Measurements from ENCODE around the gene MAPK8. TPM values are rescaled to one million over a fixed set of nuclear protein-coding genes. Genes with fewer than 3 reads are reported as not detected.

MAPK8 gene
- total RNA-seq, 4 donors from 2014 or later = 35.3 to 61.9 (median 42.5) TPM

DNA sequence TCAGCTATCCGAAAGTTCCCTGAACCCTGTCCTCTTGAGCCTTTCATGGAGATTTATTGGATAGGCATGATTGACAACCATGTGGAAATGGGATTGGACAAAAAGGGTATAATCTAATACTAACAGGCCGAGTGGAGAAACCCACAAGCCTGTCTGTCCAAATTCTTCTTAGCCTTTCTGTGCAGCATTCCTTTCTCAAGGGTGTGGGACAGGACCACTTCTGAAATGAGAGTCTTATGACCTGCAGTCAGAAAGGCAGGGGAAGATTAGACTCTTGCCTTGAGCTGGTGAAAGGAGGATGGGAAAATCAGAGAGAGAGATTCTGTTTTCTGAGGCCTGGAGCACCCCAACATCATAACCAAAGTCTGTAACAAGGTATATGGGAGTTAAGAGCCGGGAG, 85.5 kb downstream of the MAPK8 start:
- 94% methylated on average over 3 of the region's 3 CpGs for WGBS
- Histone ChIP-seq H3K27ac (no peak overlapping the region), H3K4me1 (peaks cover 15% of the 10 kb centered on the region), H3K9me3 (no peaks in the 10 kb centered on the region), H3K27me3 (no peaks in the 10 kb centered on the region), H3K4me3 (no peak overlapping the region), H3K36me3 (no peaks in the 10 kb centered on the region)
- TF ChIP-seq, protein P1, sequence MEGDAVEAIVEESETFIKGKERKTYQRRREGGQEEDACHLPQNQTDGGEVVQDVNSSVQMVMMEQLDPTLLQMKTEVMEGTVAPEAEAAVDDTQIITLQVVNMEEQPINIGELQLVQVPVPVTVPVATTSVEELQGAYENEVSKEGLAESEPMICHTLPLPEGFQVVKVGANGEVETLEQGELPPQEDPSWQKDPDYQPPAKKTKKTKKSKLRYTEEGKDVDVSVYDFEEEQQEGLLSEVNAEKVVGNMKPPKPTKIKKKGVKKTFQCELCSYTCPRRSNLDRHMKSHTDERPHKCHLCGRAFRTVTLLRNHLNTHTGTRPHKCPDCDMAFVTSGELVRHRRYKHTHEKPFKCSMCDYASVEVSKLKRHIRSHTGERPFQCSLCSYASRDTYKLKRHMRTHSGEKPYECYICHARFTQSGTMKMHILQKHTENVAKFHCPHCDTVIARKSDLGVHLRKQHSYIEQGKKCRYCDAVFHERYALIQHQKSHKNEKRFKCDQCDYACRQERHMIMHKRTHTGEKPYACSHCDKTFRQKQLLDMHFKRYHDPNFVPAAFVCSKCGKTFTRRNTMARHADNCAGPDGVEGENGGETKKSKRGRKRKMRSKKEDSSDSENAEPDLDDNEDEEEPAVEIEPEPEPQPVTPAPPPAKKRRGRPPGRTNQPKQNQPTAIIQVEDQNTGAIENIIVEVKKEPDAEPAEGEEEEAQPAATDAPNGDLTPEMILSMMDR (IDR thresholded peaks at IDR 0.05) = no peak
- TF ChIP-seq POLR2AphosphoS5 (IDR thresholded peaks at IDR 0.05) (no peak), EP300 (IDR thresholded peaks at IDR 0.05) (no peak), POLR2A (IDR thresholded peaks at IDR 0.05) (no peak)
- DNase-seq (ENCODE audit: low spot score in 2 of 2) = no peak

DNA sequence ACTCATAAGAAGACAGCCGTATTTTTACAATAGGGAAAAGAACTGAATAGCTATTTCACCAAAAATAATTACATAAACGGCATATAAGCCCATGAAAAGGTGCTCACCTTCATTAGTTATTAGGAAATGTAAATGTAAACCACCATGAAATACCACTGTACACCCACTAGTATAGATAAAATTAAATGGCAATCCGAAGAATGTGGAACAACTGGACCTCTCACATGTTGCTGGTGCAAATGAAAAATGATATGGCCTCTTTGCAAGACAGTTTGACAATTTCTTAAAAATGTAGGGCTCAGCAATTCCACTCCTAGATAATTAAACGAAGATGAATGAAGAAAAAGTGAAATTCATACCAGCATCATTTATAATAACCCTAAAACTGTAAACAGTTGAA, 91.8 kb downstream of the MAPK8 start:
- Histone ChIP-seq H3K27ac (no peak overlapping the region), H3K4me1 (no peaks in the 10 kb centered on the region), H3K4me3 (no peak overlapping the region), H3K9me3 (no peaks in the 10 kb centered on the region), H3K36me3 (no peaks in the 10 kb centered on the region), H3K27me3 (no peaks in the 10 kb centered on the region)
- DNase-seq (ENCODE audit: low spot score in 2 of 2) = no peak
- 85% methylated on average over 4 of the region's 4 CpGs for WGBS
- TF ChIP-seq POLR2A (IDR thresholded peaks at IDR 0.05) (no peak), EP300 (IDR thresholded peaks at IDR 0.05) (no peak), POLR2AphosphoS5 (IDR thresholded peaks at IDR 0.05) (no peak)
- TF ChIP-seq, protein P1 (IDR thresholded peaks at IDR 0.05) = no peak

DNA sequence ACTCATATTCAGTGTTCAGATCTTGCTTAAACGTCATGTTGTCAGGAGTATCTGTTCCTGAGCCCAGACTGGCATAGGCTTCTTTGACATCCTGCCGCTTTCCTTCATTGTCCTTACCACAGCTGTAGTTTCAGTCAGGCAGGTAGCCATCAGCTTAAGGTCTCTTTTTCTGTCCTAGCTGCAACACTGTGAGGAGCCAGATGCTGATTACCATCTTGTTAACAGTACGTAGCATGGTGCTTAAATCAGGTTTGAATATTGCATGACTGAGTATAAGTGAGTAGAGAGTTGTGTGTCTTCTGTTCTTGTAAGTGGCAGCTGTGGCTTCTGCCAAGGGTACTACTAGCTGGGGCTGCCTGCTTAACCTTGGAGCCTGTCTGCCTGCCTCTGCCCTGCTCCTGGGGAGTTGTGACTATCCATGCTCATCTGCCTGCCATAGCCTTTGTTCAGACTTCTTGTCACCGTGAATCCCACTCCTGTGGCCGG, 92.6 kb downstream of the MAPK8 start:
- H3K9me3 ChIP-seq = no peaks in the 10 kb centered on the region
- no peaks in the 10 kb centered on the region for H3K4me1 ChIP-seq
- DNase-seq (ENCODE audit: low spot score in 2 of 2) = no peak
- no peaks in the 10 kb centered on the region for H3K27me3 ChIP-seq
- WGBS = 77% methylated on average over 5 of the region's 5 CpGs
- no peak overlapping the region for H3K27ac ChIP-seq
- H3K36me3 ChIP-seq = no peaks in the 10 kb centered on the region
- no peak overlapping the region for H3K4me3 ChIP-seq
- TF ChIP-seq EP300 (IDR thresholded peaks at IDR 0.05) = no peak
- TF ChIP-seq POLR2A (IDR thresholded peaks at IDR 0.05) = no peak
- TF ChIP-seq, protein P1 (IDR thresholded peaks at IDR 0.05) = no peak
- no peak for TF ChIP-seq POLR2AphosphoS5 (IDR thresholded peaks at IDR 0.05)

DNA sequence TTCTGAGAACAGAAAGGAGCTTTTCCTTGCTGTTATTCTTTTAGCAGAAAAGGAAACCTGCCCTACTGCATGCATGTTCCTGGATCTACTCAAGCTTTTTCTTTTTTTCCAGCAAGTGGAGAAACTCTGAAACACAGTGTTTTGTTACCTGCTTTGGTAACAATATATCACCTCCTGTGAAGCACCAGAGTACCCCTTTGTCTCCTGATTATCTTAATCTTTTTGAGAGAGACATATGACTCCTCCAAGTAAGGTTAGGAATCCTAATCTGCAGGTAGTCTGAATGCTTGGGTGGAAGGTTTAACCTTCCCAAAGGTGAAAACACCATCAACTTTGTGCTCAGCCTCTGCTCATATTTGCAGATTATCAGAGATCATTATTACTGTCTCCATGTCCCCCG, 93.1 kb downstream of the MAPK8 start:
- H3K4me3 ChIP-seq = no peak overlapping the region
- TF ChIP-seq POLR2AphosphoS5 (IDR thresholded peaks at IDR 0.05) = no peak
- no peak for TF ChIP-seq EP300 (IDR thresholded peaks at IDR 0.05)
- TF ChIP-seq, protein P1 (IDR thresholded peaks at IDR 0.05) = no peak
- no peak overlapping the region for H3K27ac ChIP-seq
- DNase-seq (ENCODE audit: low spot score in 2 of 2) = no peak
- 96% methylated on average over 1 of the region's 1 CpG for WGBS
- H3K4me1 ChIP-seq = no peaks in the 10 kb centered on the region
- H3K27me3 ChIP-seq = no peaks in the 10 kb centered on the region
- H3K9me3 ChIP-seq = no peaks in the 10 kb centered on the region
- no peaks in the 10 kb centered on the region for H3K36me3 ChIP-seq

DNA sequence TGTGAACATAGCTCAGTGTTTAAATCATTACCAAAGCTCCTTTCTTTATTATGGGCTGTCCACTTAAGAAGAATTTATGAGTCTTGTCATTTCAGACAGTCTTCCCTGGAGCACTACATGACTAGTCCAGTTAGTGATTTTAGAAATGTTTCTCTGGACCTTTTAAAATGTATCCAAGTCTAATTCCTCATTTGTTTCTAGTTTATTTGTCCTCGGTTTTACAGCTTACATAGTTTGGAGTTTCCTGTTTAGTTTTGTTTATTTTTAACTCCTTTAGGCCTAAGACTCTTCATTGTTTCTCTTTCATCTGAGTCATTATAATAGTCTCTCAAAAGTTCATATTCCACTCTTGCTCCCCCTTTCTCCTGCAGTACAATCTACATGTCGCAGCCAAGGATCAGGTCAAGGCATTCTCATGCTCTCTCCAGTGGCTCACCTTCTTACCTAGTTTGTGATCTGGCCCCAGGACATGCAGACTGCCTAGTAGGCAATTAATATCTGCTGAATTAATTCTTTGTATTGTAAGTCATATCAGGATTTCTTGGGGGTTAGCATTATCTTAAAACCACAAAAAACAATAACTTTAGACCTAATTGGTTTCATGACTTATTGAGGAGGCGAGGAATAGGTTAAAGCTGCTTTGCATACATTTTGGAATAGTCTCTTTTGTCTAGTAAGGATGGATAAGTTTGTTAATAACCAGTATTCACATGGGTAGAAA, 93.8 kb downstream of the MAPK8 start:
- 69% methylated on average over 3 of the region's 3 CpGs for WGBS
- no peaks in the 10 kb centered on the region for H3K9me3 ChIP-seq

More for the DNA sequence above, 93.8 kb downstream of the MAPK8 start:
- Histone ChIP-seq H3K27me3 (no peaks in the 10 kb centered on the region), H3K4me1 (no peaks in the 10 kb centered on the region), H3K36me3 (no peaks in the 10 kb centered on the region), H3K27ac (no peak overlapping the region), H3K4me3 (no peak overlapping the region)
- DNase-seq (ENCODE audit: low spot score in 2 of 2) = no peak
- TF ChIP-seq POLR2AphosphoS5 (IDR thresholded peaks at IDR 0.05) (no peak), POLR2A (IDR thresholded peaks at IDR 0.05) (no peak)

All from suprapubic skin (tissue), 4 donors.